Femur (tissue), 1 donor: Measurements from ENCODE around the gene CFDP1.

Experiments
- DNase-seq: peaks from one replicate; pipeline ENCODE4 v3.0.0-alpha.2; 2017

The CFDP1 gene

GRCh38 chr16:75364286-75364791 is 69.0 kb downstream of the CFDP1 start:
- DNase-seq: no peak

GRCh38 chr16:75362846-75363245 is 70.5 kb downstream of the CFDP1 start:
- no peak for DNase-seq

GRCh38 chr16:75361936-75362335 is 71.4 kb downstream of the CFDP1 start:
- no peak for DNase-seq

GRCh38 chr16:75354170-75354569 is 79.1 kb downstream of the CFDP1 start:
- DNase-seq: no peak

GRCh38 chr16:75351183-75351582 is 82.1 kb downstream of the CFDP1 start:
- no peak for DNase-seq

- no peak for DNase-seq
These were observed 87.6 kb downstream of the CFDP1 start for GRCh38 chr16:75345711-75346110.

GRCh38 chr16:75343941-75344340 is 89.4 kb downstream of the CFDP1 start:
- no peak for DNase-seq

GRCh38 chr16:75343286-75343685 is 90.0 kb downstream of the CFDP1 start:
- DNase-seq: no peak

GRCh38 chr16:75342308-75342811 is 90.9 kb downstream of the CFDP1 start:
- DNase-seq: no peak

- peak; percentile 50 for DNase-seq
These were observed 91.6 kb downstream of the CFDP1 start for GRCh38 chr16:75341564-75342307.

- no peak for DNase-seq
These were observed 92.4 kb downstream of the CFDP1 start for GRCh38 chr16:75340741-75341491.

GRCh38 chr16:75337430-75337829 is 95.9 kb downstream of the CFDP1 start:
- no peak for DNase-seq

GRCh38 chr16:75336521-75336920 is 96.8 kb downstream of the CFDP1 start:
- no peak for DNase-seq

- DNase-seq: no peak
These were observed 99.6 kb downstream of the CFDP1 start for GRCh38 chr16:75333721-75334163.

- DNase-seq: no peak
These were observed 103.4 kb downstream of the CFDP1 start for GRCh38 chr16:75329943-75330342.

- DNase-seq: no peak
These were observed 107.0 kb downstream of the CFDP1 start for GRCh38 chr16:75326333-75326732.

GRCh38 chr16:75323933-75324332 is 109.4 kb downstream of the CFDP1 start:
- DNase-seq: no peak

- DNase-seq: no peak
These were observed 110.1 kb downstream of the CFDP1 start for GRCh38 chr16:75323198-75323597.

- no peak for DNase-seq
These were observed 110.6 kb downstream of the CFDP1 start for GRCh38 chr16:75322740-75323139.

GRCh38 chr16:75320435-75320834 is 112.9 kb downstream of the CFDP1 start:
- DNase-seq: no peak

- DNase-seq: no peak
These were observed 113.5 kb downstream of the CFDP1 start for GRCh38 chr16:75319513-75320411.

- DNase-seq: no peak
These were observed 114.6 kb downstream of the CFDP1 start for GRCh38 chr16:75318737-75319136.

GRCh38 chr16:75317532-75317931 is 115.8 kb downstream of the CFDP1 start:
- peak; percentile 53 for DNase-seq
